ENCODE results near the gene CHST5. TPM values are rescaled to one million over a fixed set of nuclear protein-coding genes. Genes with fewer than 3 reads are reported as not detected.

CHST5 gene
- total RNA-seq, 1 donor from 2014 or later = 0.62 TPM

GRCh38 chr16:75483222-75483621, 52.7 kb downstream of the CHST5 start:
- Histone ChIP-seq H3K4me3 (no peak overlapping the region), H3K36me3 (no peaks in the 10 kb centered on the region), H3K27me3 (ENCODE audit: low read depth) (no peaks in the 10 kb centered on the region), H3K9me3 (no peaks in the 10 kb centered on the region), H3K27ac (no peak overlapping the region), H3K4me1 (no peaks in the 10 kb centered on the region)
- intact Hi-C loops (cut with DNase I) = no loop called here
- TF ChIP-seq CTCF (IDR thresholded peaks at IDR 0.05) = no peak
- ATAC-seq = peak; percentile 64 to 66
- no peak for DNase-seq

GRCh38 chr16:75482434-75483205, 53.3 kb downstream of the CHST5 start:
- H3K36me3 ChIP-seq = no peaks in the 10 kb centered on the region
- ATAC-seq = no peak
- H3K27ac ChIP-seq = no peak overlapping the region
- no peaks in the 10 kb centered on the region for H3K4me1 ChIP-seq
- no peak for DNase-seq
- intact Hi-C loops (cut with DNase I) = no loop called here
- H3K4me3 ChIP-seq = no peak overlapping the region
- H3K27me3 ChIP-seq (ENCODE audit: low read depth) = no peaks in the 10 kb centered on the region
- H3K9me3 ChIP-seq = no peaks in the 10 kb centered on the region
- no peak for TF ChIP-seq CTCF (IDR thresholded peaks at IDR 0.05)

DNA sequence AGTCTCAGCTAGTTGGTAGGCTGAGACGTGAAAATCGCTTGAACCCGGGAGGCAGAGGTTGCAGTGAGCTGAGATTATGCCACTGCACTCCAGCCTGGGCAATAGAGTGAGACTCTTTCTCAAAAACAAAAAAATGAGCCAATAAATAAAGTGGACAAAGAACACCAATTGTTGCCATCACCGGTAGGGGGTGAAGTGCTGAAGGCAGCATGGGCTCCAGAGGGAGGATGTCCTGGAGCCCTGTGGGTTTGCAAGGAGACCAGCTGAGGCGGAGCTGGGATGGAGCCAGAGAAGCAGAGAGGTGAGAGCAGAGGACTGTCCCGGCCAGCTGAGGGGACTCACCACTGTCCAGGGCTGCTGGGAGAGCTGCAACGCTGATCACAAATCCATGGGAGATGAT, 54.4 kb downstream of the CHST5 start:
- intact Hi-C loops (cut with DNase I) = no loop called here
- Histone ChIP-seq H3K27ac (no peak overlapping the region), H3K27me3 (ENCODE audit: low read depth) (no peaks in the 10 kb centered on the region), H3K4me1 (no peaks in the 10 kb centered on the region), H3K36me3 (no peaks in the 10 kb centered on the region), H3K4me3 (no peak overlapping the region), H3K9me3 (no peaks in the 10 kb centered on the region)
- TF ChIP-seq CTCF (IDR thresholded peaks at IDR 0.05) = no peak
- DNase-seq (no peak), ATAC-seq (no peak)

GRCh38 chr16:75479421-75479990, 56.4 kb downstream of the CHST5 start:
- no peak for TF ChIP-seq CTCF (IDR thresholded peaks at IDR 0.05)
- H3K36me3 ChIP-seq = no peaks in the 10 kb centered on the region
- no peaks in the 10 kb centered on the region for H3K4me1 ChIP-seq
- intact Hi-C loops (cut with DNase I) = no loop called here
- H3K9me3 ChIP-seq = no peaks in the 10 kb centered on the region
- H3K27me3 ChIP-seq (ENCODE audit: low read depth) = no peaks in the 10 kb centered on the region
- H3K27ac ChIP-seq = no peak overlapping the region
- DNase-seq (no peak), ATAC-seq (no peak)
- H3K4me3 ChIP-seq = no peak overlapping the region

Other genes starting within 250 kb of the CHST5 start
- 57.7 TPM for gene CFDP1, start 102.6 kb downstream of the CHST5 start, total RNA-seq
- 31.2 TPM for gene TMEM170A, start 71.4 kb downstream of the CHST5 start, total RNA-seq
- gene CHST6, start 40.7 kb downstream of the CHST5 start, total RNA-seq = 2.5 TPM
- 14.5 TPM for gene TMEM231, start 20.1 kb upstream of the CHST5 start, total RNA-seq
- 120 TPM for gene GABARAPL2, start 30.3 kb upstream of the CHST5 start, total RNA-seq
- gene ADAT1, start 87.2 kb upstream of the CHST5 start, total RNA-seq = 50.2 TPM
- gene KARS1, start 111.6 kb upstream of the CHST5 start, total RNA-seq = 95.9 TPM
- gene TERF2IP, start 111.7 kb upstream of the CHST5 start, total RNA-seq = 58.3 TPM
- not detected for gene CPHXL2, start 140.9 kb upstream of the CHST5 start, total RNA-seq
- not detected for gene DUXB, start 165.4 kb upstream of the CHST5 start, total RNA-seq
- gene CPHXL, start 190.4 kb upstream of the CHST5 start, total RNA-seq = not detected